C4-2B (cell line): Measurements from ENCODE around the gene TLN1.

ENCODE experiments used
- CTCF ChIP-seq: fragments of 450-650 bp; conservative IDR thresholded peaks from 2 replicates; pipeline ENCODE4 v1.5.1; 2017; ENCODE audit warnings: mild to moderate bottlenecking
- ZFX ChIP-seq: fragments of 450-650 bp; IDR thresholded peaks from 2 replicates; pipeline ENCODE4 v1.6.1; 2017

GRCh38 chr9:35653611-35654010 is 78.4 kb downstream of the TLN1 start:
- no peak for TF ChIP-seq CTCF
- no peak for TF ChIP-seq ZFX
